Suprapubic skin (tissue), 4 donors: Measurements from ENCODE around the gene TIMM10B.

Source experiments
- CTCF ChIP-seq, 2 donors: fragments of 200-600 bp in 1 of 2; fragments of 450-650 bp in 1 of 2; sonication (generic) in 1 of 2; IDR thresholded peaks; one replicate each; pipeline ENCODE4 v1.5.1; 2016 to 2019; ENCODE audit warnings: antibody characterized with exemption in 2 of 2, mild to moderate bottlenecking in 1 of 2, moderate library complexity in 1 of 2
- EP300 ChIP-seq: sonication (generic); formaldehyde crosslinking; IDR thresholded peaks from one replicate; pipeline ENCODE4 v1.6.1; 2017; ENCODE audit warnings: antibody characterized with exemption
- POLR2A ChIP-seq, 2 donors: fragments of 450-650 bp; IDR thresholded peaks; one replicate each; pipeline ENCODE4 v1.6.1; 2017; ENCODE audit warnings: antibody characterized with exemption in 2 of 2, mild to moderate bottlenecking in 2 of 2, moderate library complexity in 2 of 2
- POLR2AphosphoS5 ChIP-seq, 3 donors: sonication (generic); formaldehyde crosslinking; IDR thresholded peaks; one replicate each; pipeline ENCODE4 v1.6.1; 2017; ENCODE audit warnings: antibody characterized with exemption in 3 of 3

DNA sequence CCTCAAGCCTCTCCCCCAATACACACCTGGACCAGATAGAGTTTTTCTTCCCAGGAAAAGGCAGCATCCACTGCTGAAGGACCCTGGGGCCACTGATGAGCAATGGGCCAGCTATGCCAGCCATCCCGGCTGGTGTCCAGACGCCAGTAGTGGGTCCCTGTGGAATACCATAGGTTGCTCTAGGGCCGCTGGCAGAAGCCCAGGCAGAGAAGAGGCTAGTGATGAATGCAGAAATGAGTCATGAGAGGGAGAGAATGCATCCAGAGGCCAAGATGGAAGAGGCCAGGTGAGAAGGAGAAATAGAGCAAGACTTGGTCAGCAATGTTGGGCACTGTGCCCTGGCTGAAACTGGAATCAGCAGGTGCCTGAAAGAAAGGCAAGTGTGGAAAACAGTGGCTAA is 49.4 kb upstream of the TIMM10B start:
- TF ChIP-seq CTCF (IDR thresholded peaks at IDR 0.05), result no peak
- TF ChIP-seq EP300, result no peak
- no peak for TF ChIP-seq POLR2A (IDR thresholded peaks at IDR 0.05)
- no peak for TF ChIP-seq POLR2AphosphoS5 (IDR thresholded peaks at IDR 0.05)
